GM18520 (cell line): ENCODE results near the gene CYTL1.
"Not testable (repeated sequence)": the region's sequence is repeated elsewhere in the genome, so short reads cannot be mapped to it uniquely, and the experiment has no call there.

Experiments
- ATAC-seq: cut with Tn5 transposase; IDR thresholded peaks from one replicate; pipeline ENCODE4 v1.9.1; 2021; ENCODE audit not compliant: unreplicated experiment

CYTL1 gene

GRCh38 chr4:5034206-5034605 lies 14.9 kb upstream of the CYTL1 start:
- ATAC-seq: no peak

- ATAC-seq: no peak
Measured at GRCh38 chr4:5033281-5033841, 14.1 kb upstream of the CYTL1 start.

GRCh38 chr4:5032813-5033212 lies 13.6 kb upstream of the CYTL1 start:
- ATAC-seq: no peak

- no peak for ATAC-seq
Measured at GRCh38 chr4:5030927-5031326, 11.7 kb upstream of the CYTL1 start.

- ATAC-seq: no peak
Measured at GRCh38 chr4:5030221-5030620, 11.0 kb upstream of the CYTL1 start.

GRCh38 chr4:5029447-5029846 lies 10.2 kb upstream of the CYTL1 start:
- no peak for ATAC-seq

- ATAC-seq: no peak
Measured at GRCh38 chr4:5028480-5028879, 9.2 kb upstream of the CYTL1 start.

GRCh38 chr4:5027346-5027745 lies 8.1 kb upstream of the CYTL1 start:
- ATAC-seq: no peak

GRCh38 chr4:5026371-5026770 lies 7.1 kb upstream of the CYTL1 start:
- ATAC-seq: no peak

GRCh38 chr4:5024673-5025072 lies 5.4 kb upstream of the CYTL1 start:
- ATAC-seq: no peak

GRCh38 chr4:5021546-5021945 lies 2.3 kb upstream of the CYTL1 start:
- no peak for ATAC-seq

- no peak for ATAC-seq
Measured at GRCh38 chr4:5020341-5020740, 1.1 kb upstream of the CYTL1 start.

GRCh38 chr4:5019796-5020195 lies 538 bp upstream of the CYTL1 start:
- no peak for ATAC-seq

GRCh38 chr4:5018603-5019002 lies 655 bp downstream of the CYTL1 start:
- ATAC-seq: no peak

GRCh38 chr4:5018096-5018495 lies 1.2 kb downstream of the CYTL1 start:
- ATAC-seq: no peak

- ATAC-seq: no peak
Measured at GRCh38 chr4:5014007-5014682, 5.1 kb downstream of the CYTL1 start.

- no peak for ATAC-seq
Measured at GRCh38 chr4:5012958-5013357, 6.3 kb downstream of the CYTL1 start.

- ATAC-seq: no peak
Measured at GRCh38 chr4:5012244-5012898, 6.9 kb downstream of the CYTL1 start.

GRCh38 chr4:5010984-5011383 lies 8.3 kb downstream of the CYTL1 start:
- ATAC-seq: no peak

GRCh38 chr4:5009796-5010195 lies 9.5 kb downstream of the CYTL1 start:
- no peak for ATAC-seq

- not testable (repeated sequence) for ATAC-seq
Measured at GRCh38 chr4:5006932-5007331, 12.3 kb downstream of the CYTL1 start.

GRCh38 chr4:5004496-5004895 lies 14.8 kb downstream of the CYTL1 start:
- ATAC-seq: no peak

GRCh38 chr4:5003918-5004317 lies 15.3 kb downstream of the CYTL1 start:
- no peak for ATAC-seq
